GM23338 (cell line): Measurements from ENCODE around the gene SOWAHB.

Source experiments
- CTCF ChIP-seq, 2 experiments: fragments of 200-600 bp in 1 of 2; sonication (generic) in 1 of 2; conservative IDR thresholded peaks; 2 replicates each; pipeline versions ENCODE4 v1.5.1 to v1.6.1; 2016 to 2017; ENCODE audit warnings: antibody characterized with exemption in 2 of 2, low read depth in 2 of 2, mild to moderate bottlenecking in 2 of 2, moderate library complexity in 1 of 2
- ETS1 ChIP-seq: IDR thresholded peaks from 2 replicates; pipeline ENCODE4 v1.6.1; 2016; ENCODE audit warnings: antibody characterized with exemption
- EZH2 ChIP-seq: fragments of 200-600 bp; sonication (generic); IDR thresholded peaks from one replicate; pipeline ENCODE4 v1.8.0; 2017; ENCODE audit warnings: antibody characterized with exemption, mild to moderate bottlenecking, low read depth; ENCODE audit not compliant: unreplicated experiment
- REST ChIP-seq: IDR thresholded peaks from one replicate; pipeline ENCODE4 v1.6.1; 2018; ENCODE audit warnings: antibody characterized with exemption; ENCODE audit not compliant: unreplicated experiment

- TF ChIP-seq EZH2: no peak
- no peak for TF ChIP-seq CTCF (conservative IDR thresholded peaks at IDR 0.05; ENCODE audit: low read depth in 2 of 2)
- TF ChIP-seq REST: no peak
- TF ChIP-seq ETS1: no peak
Measured at GRCh38 chr4:76874176-76874575, 23.8 kb downstream of the SOWAHB start.
